A549 (cell line): Measurements from ENCODE around the gene DUS2.
"Not testable (repeated sequence)": the region's sequence is repeated elsewhere in the genome, so short reads cannot be mapped to it uniquely, and the experiment has no call there.

ENCODE experiments used
- CTCF ChIP-seq: fragments of >200 bp; sonication (Bioruptor Twin); formaldehyde crosslinking; IDR thresholded peaks from 3 replicates; pipeline ENCODE4 v1.5.1; 2016
- HMGXB4 ChIP-seq: fragments of 250-450 bp; sonication (Bioruptor Pico); IDR thresholded peaks from 2 replicates; pipeline ENCODE4 v1.5.0; 2021; ENCODE audit warnings: mild to moderate bottlenecking, moderate library complexity, borderline replicate concordance
- HOXB5 ChIP-seq: fragments of 250-450 bp; sonication (Bioruptor Pico); IDR thresholded peaks from 2 replicates; pipeline ENCODE4 v1.5.0; 2020; ENCODE audit warnings: mild to moderate bottlenecking, moderate library complexity
- JUNB ChIP-seq: fragments of >200 bp; sonication (Bioruptor Twin); formaldehyde crosslinking; IDR thresholded peaks from 2 replicates; pipeline ENCODE4 v1.6.1; 2016
- KDM5A ChIP-seq: fragments of 200-600 bp; sonication (generic); IDR thresholded peaks from 2 replicates; pipeline ENCODE4 v1.6.1; 2016; ENCODE audit warnings: antibody characterized with exemption, mild to moderate bottlenecking
- NFE2L2 ChIP-seq: fragments of 150-350 bp; conservative IDR thresholded peaks from 2 replicates; pipeline ENCODE4 v1.6.1; 2014; ENCODE audit warnings: low read length
- PBX3 ChIP-seq: IDR thresholded peaks from 2 replicates; pipeline ENCODE4 v1.6.1; 2012
- POLR2A ChIP-seq: IDR thresholded peaks from 2 replicates; pipeline ENCODE4 v1.6.1; 2012; ENCODE audit warnings: mild to moderate bottlenecking, low read length
- POLR2AphosphoS2 ChIP-seq: conservative IDR thresholded peaks from 2 replicates; pipeline ENCODE4 v1.6.1; 2012; ENCODE audit warnings: low read length, improper control_type of control experiment, inconsistent platforms
- RAD21 ChIP-seq, 2 experiments: fragments of >200 bp in 1 of 2; sonication (Bioruptor Twin) in 1 of 2; formaldehyde crosslinking in 1 of 2; IDR thresholded peaks in 1 of 2; conservative IDR thresholded peaks in 1 of 2; 2 replicates in 1 of 2; 3 replicates in 1 of 2; pipeline ENCODE4 v1.6.1; 2012 to 2018; ENCODE audit warnings: inconsistent platforms in 1 of 2
- RCOR1 ChIP-seq: fragments of 150-350 bp; IDR thresholded peaks from 2 replicates; pipeline ENCODE4 v1.6.1; 2014; ENCODE audit warnings: antibody characterized with exemption, low read length, low read depth
- REST ChIP-seq: fragments of 200-600 bp; sonication (generic); IDR thresholded peaks from 2 replicates; pipeline ENCODE4 v1.6.1; 2016; ENCODE audit warnings: antibody characterized with exemption, mild to moderate bottlenecking, moderate library complexity
- RNF2 ChIP-seq: fragments of 200-600 bp; sonication (generic); IDR thresholded peaks from 2 replicates; pipeline ENCODE4 v1.6.1; 2016; ENCODE audit warnings: low read depth, mild to moderate bottlenecking, antibody characterized with exemption, moderate library complexity, borderline replicate concordance
- USF2 ChIP-seq: fragments of 450-650 bp; IDR thresholded peaks from 2 replicates; pipeline ENCODE4 v1.6.1; 2014; ENCODE audit warnings: antibody characterized with exemption

GRCh38 chr16:67998779-67999688 lies 24.1 kb upstream of the DUS2 start, which contains the start of gene DPEP2:
- not testable (repeated sequence) for TF ChIP-seq KDM5A; CTCF; HOXB5 (CRISPR knock-in tag); REST; JUNB; NFE2L2; RCOR1; PBX3; USF2; RNF2; POLR2AphosphoS2; POLR2A; RAD21 (conservative IDR thresholded peaks at IDR 0.05 in 1 of 2, IDR thresholded peaks at IDR 0.05 in 1 of 2); HMGXB4 (CRISPR knock-in tag)
